A549 (cell line): ENCODE data around the gene GABPB1. TPM values are rescaled to one million over a fixed set of nuclear protein-coding genes. Genes with fewer than 3 reads are reported as not detected.

Experiments used
- ATAC-seq, 2 experiments: fragments of 200-7000 bp in 1 of 2; fragments of >200 bp in 1 of 2; cut with Nextera tagmentation in 1 of 2; cut with Tn5 transposase in 1 of 2; 3 replicates each; pipeline versions ENCODE4 v1.8.0 to v1.9.1; 2018 to 2020; ENCODE audit warnings: mild to moderate bottlenecking in 1 of 2, moderate library complexity in 1 of 2
- CTCF ChIA-PET: fragments of 300-600 bp; sonication (Branson Sonifier 250); formaldehyde crosslinking; extraction: SDS; loops from one replicate; lab custom pipeline; 2021; ENCODE audit warnings: antibody characterized with exemption, inconsistent platforms; lab: Yijun Ruan, JAX
- POLR2A ChIA-PET: fragments of 350-600 bp; formaldehyde crosslinking; extraction: SDS; loops from one replicate; lab custom pipeline; 2021; ENCODE audit warnings: antibody characterized with exemption, inconsistent platforms; lab: Yijun Ruan, JAX
- DNase-seq, 2 experiments: peaks; one replicate each; pipeline versions ENCODE4 v3.0.0 to v3.0.0-alpha.2; 2011 to 2016; ENCODE audit warnings: low read depth in 1 of 2, low spot score in 1 of 2
- FAIRE-seq: peaks from 2 replicates; lab custom pipeline; 2011; peaks lifted over from hg19 to GRCh38; lab: Jason Lieb, UNC
- H3K27ac ChIP-seq, 2 experiments: fragments of >200 bp; sonication (Bioruptor Twin); formaldehyde crosslinking; 3 replicates each; pipeline ENCODE4 v1.5.1; 2016 to 2017
- H3K4me1 ChIP-seq: fragments of >200 bp; sonication (Bioruptor Twin); formaldehyde crosslinking; 3 replicates; pipeline ENCODE4 v1.6.1; 2016
- H3K4me2 ChIP-seq: fragments of >200 bp; sonication (Bioruptor Twin); formaldehyde crosslinking; 3 replicates; pipeline ENCODE4 v1.6.1; 2016
- H3K4me3 ChIP-seq: fragments of >200 bp; sonication (Bioruptor Twin); formaldehyde crosslinking; 3 replicates; pipeline ENCODE4 v1.5.1; 2016
- H3K9me3 ChIP-seq: fragments of >200 bp; sonication (Bioruptor Twin); formaldehyde crosslinking; 3 replicates; pipeline ENCODE4 v1.6.1; 2016
- CBX2 ChIP-seq: fragments of 200-600 bp; sonication (generic); IDR thresholded peaks from 2 replicates; pipeline ENCODE4 v1.6.1; 2016; ENCODE audit warnings: low read depth, mild to moderate bottlenecking, borderline replicate concordance
- CBX8 ChIP-seq: fragments of 200-600 bp; sonication (generic); IDR thresholded peaks from 2 replicates; pipeline ENCODE4 v1.6.1; 2016
- FOSL2 ChIP-seq, 2 experiments: fragments of 450-650 bp in 1 of 2; fragments of >200 bp in 1 of 2; sonication (Bioruptor Twin) in 1 of 2; formaldehyde crosslinking; IDR thresholded peaks; 2 replicates each; pipeline versions ENCODE4 v1.5.0 to v1.6.1; 2016 to 2020; ENCODE audit warnings: mild to moderate bottlenecking in 1 of 2, moderate library complexity in 1 of 2
- FOXS1 ChIP-seq: fragments of 250-450 bp; sonication (Bioruptor Pico); IDR thresholded peaks from 2 replicates; pipeline ENCODE4 v1.5.0; 2020; ENCODE audit warnings: mild to moderate bottlenecking, moderate library complexity
- GATA3 ChIP-seq: IDR thresholded peaks from 2 replicates; pipeline ENCODE4 v1.6.1; 2012; ENCODE audit warnings: borderline replicate concordance
- HEYL ChIP-seq: fragments of 250-450 bp; sonication (Bioruptor Pico); IDR thresholded peaks from 2 replicates; pipeline ENCODE4 v1.8.0; 2021; ENCODE audit warnings: mild to moderate bottlenecking, moderate library complexity
- HMGXB4 ChIP-seq: fragments of 250-450 bp; sonication (Bioruptor Pico); IDR thresholded peaks from 2 replicates; pipeline ENCODE4 v1.5.0; 2021; ENCODE audit warnings: mild to moderate bottlenecking, moderate library complexity, borderline replicate concordance
- HOXA7 ChIP-seq: fragments of 250-450 bp; sonication (Bioruptor Pico); IDR thresholded peaks from 2 replicates; pipeline ENCODE4 v1.5.0; 2020; ENCODE audit warnings: mild to moderate bottlenecking, moderate library complexity
- HOXB13 ChIP-seq: fragments of 250-450 bp; sonication (Bioruptor Pico); IDR thresholded peaks from 2 replicates; pipeline ENCODE4 v1.5.0; 2020; ENCODE audit warnings: low read depth, mild to moderate bottlenecking, moderate library complexity
- JUN ChIP-seq, 2 experiments: fragments of >200 bp; sonication (Bioruptor Twin); formaldehyde crosslinking; IDR thresholded peaks; 2 replicates in 1 of 2; 3 replicates in 1 of 2; pipeline ENCODE4 v1.6.1; 2016 to 2017
- JUNB ChIP-seq: fragments of >200 bp; sonication (Bioruptor Twin); formaldehyde crosslinking; IDR thresholded peaks from 2 replicates; pipeline ENCODE4 v1.6.1; 2016
- MAFK ChIP-seq: fragments of 450-650 bp; IDR thresholded peaks from 2 replicates; pipeline ENCODE4 v1.6.1; 2014; ENCODE audit not compliant: partially characterized antibody
- NFE2L2 ChIP-seq: fragments of 150-350 bp; conservative IDR thresholded peaks from 2 replicates; pipeline ENCODE4 v1.6.1; 2014; ENCODE audit warnings: low read length
- POLR2A ChIP-seq: IDR thresholded peaks from 2 replicates; pipeline ENCODE4 v1.6.1; 2012; ENCODE audit warnings: mild to moderate bottlenecking, low read length
- POLR2AphosphoS2 ChIP-seq: conservative IDR thresholded peaks from 2 replicates; pipeline ENCODE4 v1.6.1; 2012; ENCODE audit warnings: low read length, improper control_type of control experiment, inconsistent platforms
- RAD21 ChIP-seq, 2 experiments: fragments of >200 bp in 1 of 2; sonication (Bioruptor Twin) in 1 of 2; formaldehyde crosslinking in 1 of 2; IDR thresholded peaks in 1 of 2; conservative IDR thresholded peaks in 1 of 2; 2 replicates in 1 of 2; 3 replicates in 1 of 2; pipeline ENCODE4 v1.6.1; 2012 to 2018; ENCODE audit warnings: inconsistent platforms in 1 of 2
- RARB ChIP-seq: fragments of 250-450 bp; sonication (Bioruptor Pico); IDR thresholded peaks from 2 replicates; pipeline ENCODE4 v1.8.0; 2021; ENCODE audit warnings: mild to moderate bottlenecking, moderate library complexity
- SMC3 ChIP-seq: fragments of >200 bp; sonication (Bioruptor Twin); formaldehyde crosslinking; IDR thresholded peaks from 3 replicates; pipeline ENCODE4 v1.6.1; 2018; ENCODE audit warnings: inconsistent platforms
- TFCP2L1 ChIP-seq: fragments of 250-450 bp; sonication (Bioruptor Pico); IDR thresholded peaks from 2 replicates; pipeline ENCODE4 v1.5.0; 2021; ENCODE audit warnings: mild to moderate bottlenecking
- TP53 ChIP-seq: fragments of 250-450 bp; sonication (Bioruptor Pico); IDR thresholded peaks from 2 replicates; pipeline ENCODE4 v1.5.0; 2021; ENCODE audit warnings: mild to moderate bottlenecking, moderate library complexity
- ZFP36 ChIP-seq: fragments of 450-650 bp; IDR thresholded peaks from 2 replicates; pipeline ENCODE4 v1.6.1; 2014; ENCODE audit warnings: borderline replicate concordance; ENCODE audit not compliant: partially characterized antibody
- WGBS: methylation state at CpG from one replicate; pipeline ENCODE4 v1.1.6; 2017; ENCODE audit errors: missing lambda C conversion rate; 5-methylcytosine and 5-hydroxymethylcytosine counted together
- polyA plus RNA-seq, 4 experiments: library from polyadenylated mRNA; depleted of rRNA in 3 of 4; stranded (reverse); fragments of >200 nt; fragmentation: RNase III in 1 of 4; extraction: RNeasy Plus Mini Kit Qiagen cat#74134 plus additional on column Dnase treatment in 1 of 4; gene quantifications; 2 replicates in 3 of 4; 3 replicates in 1 of 4; pipeline ENCODE4 v1.2.3, GENCODE V29; 2011 to 2017
- TF ChIP-seq, protein P1 (sequence below): fragments of 450-650 bp; IDR thresholded peaks from 2 replicates; pipeline ENCODE4 v1.6.1; 2014; ENCODE audit warnings: antibody characterized with exemption
- TF ChIP-seq, protein P2 (sequence below): fragments of 200-600 bp; sonication (generic); IDR thresholded peaks from 2 replicates; pipeline ENCODE4 v1.6.1; 2016; ENCODE audit warnings: antibody characterized with exemption, mild to moderate bottlenecking, moderate library complexity
- TF ChIP-seq, protein P3 (sequence below): fragments of 250-450 bp; sonication (Bioruptor Pico); IDR thresholded peaks from 2 replicates; pipeline ENCODE4 v1.5.0; 2020; ENCODE audit warnings: low read depth, mild to moderate bottlenecking, moderate library complexity

The GABPB1 gene
- polyA plus RNA-seq, 2 of the 4 experiments (the other 2 are of a cell fraction) = 23.0 to 53.9 TPM

GRCh38 chr15:50298340-50298739 lies 56.7 kb downstream of the GABPB1 start:
- Histone ChIP-seq H3K27ac (no peak overlapping the region), H3K4me2 (no peak overlapping the region), H3K4me1 (no peaks in the 10 kb centered on the region), H3K9me3 (no peaks in the 10 kb centered on the region), H3K4me3 (no peak overlapping the region)
- DNase-seq (no peak), ATAC-seq (no peak), FAIRE-seq (no peak)
- no peak for TF ChIP-seq HOXA7 (CRISPR knock-in tag)
- TF ChIP-seq TP53 (CRISPR knock-in tag) = no peak
- POLR2A ChIA-PET = no interaction called here
- 92% methylated on average over 2 of the region's 2 CpGs for WGBS
- CTCF ChIA-PET = interaction anchor here (1.2 to 1.4 kb wide), 2 partner anchors 17 to 116 kb away, joined by 4 read pairs; partner anchors contain the start of gene SLC27A2

DNA sequence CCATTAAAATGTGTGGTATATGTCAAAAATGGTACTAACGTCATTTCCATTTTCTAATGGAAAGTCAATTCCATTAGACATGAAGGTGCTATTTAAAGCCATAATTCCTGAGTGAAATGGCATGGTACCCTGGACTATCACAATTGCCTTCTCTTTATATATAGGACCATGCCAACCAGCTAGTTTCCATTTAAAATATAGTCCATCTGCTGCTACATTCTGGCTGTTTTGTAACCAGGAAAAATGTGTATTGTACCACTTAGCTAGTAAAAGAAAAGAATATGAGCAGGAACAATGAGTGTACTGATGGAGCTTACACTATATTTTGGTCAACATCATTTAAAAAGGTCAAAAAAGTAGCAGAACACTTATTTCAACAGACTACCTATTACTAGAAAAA lies 59.0 kb downstream of the GABPB1 start:
- FAIRE-seq = no peak

GRCh38 chr15:50289749-50290148 lies 65.2 kb downstream of the GABPB1 start:
- Histone ChIP-seq H3K4me3 (no peak overlapping the region), H3K9me3 (no peaks in the 10 kb centered on the region), H3K4me1 (no peaks in the 10 kb centered on the region)
- POLR2A ChIA-PET = no interaction called here
- ATAC-seq (no peak), DNase-seq (no peak), FAIRE-seq (no peak)
- CTCF ChIA-PET = interaction anchor here (1.5 kb wide), 1 partner anchor 10 kb away, joined by 5 read pairs; no protein-coding TSS in a partner anchor
- TF ChIP-seq POLR2AphosphoS2 (no peak), SMC3 (no peak), CBX2 (no peak), HOXB13 (no peak), POLR2A (no peak), CBX8 (no peak), TP53 (CRISPR knock-in tag) (no peak)
- TF ChIP-seq, protein P1, sequence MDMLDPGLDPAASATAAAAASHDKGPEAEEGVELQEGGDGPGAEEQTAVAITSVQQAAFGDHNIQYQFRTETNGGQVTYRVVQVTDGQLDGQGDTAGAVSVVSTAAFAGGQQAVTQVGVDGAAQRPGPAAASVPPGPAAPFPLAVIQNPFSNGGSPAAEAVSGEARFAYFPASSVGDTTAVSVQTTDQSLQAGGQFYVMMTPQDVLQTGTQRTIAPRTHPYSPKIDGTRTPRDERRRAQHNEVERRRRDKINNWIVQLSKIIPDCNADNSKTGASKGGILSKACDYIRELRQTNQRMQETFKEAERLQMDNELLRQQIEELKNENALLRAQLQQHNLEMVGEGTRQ = no peak
- TF ChIP-seq, all 56 proteins: peak for 0
- 96% methylated on average over 2 of the region's 2 CpGs for WGBS
- Histone ChIP-seq H3K27ac (no peak overlapping the region), H3K4me2 (no peak overlapping the region)

More for the DNA sequence above, 59.0 kb downstream of the GABPB1 start:
- 88% methylated on average over 1 of the region's 1 CpG for WGBS
- Histone ChIP-seq H3K27ac (no peak overlapping the region), H3K4me3 (no peak overlapping the region), H3K9me3 (no peaks in the 10 kb centered on the region), H3K4me1 (no peaks in the 10 kb centered on the region), H3K4me2 (no peak overlapping the region)
- DNase-seq (no peak), ATAC-seq (no peak)
- CTCF ChIA-PET = interaction anchor here (1.1 to 2.2 kb wide), 4 partner anchors 20 to 151 kb away, joined by 3 to 11 read pairs (median 6); partner anchors contain the start of gene SLC27A2
- POLR2A ChIA-PET = no interaction called here
- TF ChIP-seq GATA3 (no peak), NFE2L2 (no peak), HEYL (CRISPR knock-in tag) (no peak), MAFK (no peak), JUNB (no peak), RARB (CRISPR knock-in tag) (no peak), TP53 (CRISPR knock-in tag) (no peak), FOSL2 (IDR thresholded peaks at IDR 0.05) (no peak), FOSL2 (CRISPR knock-in tag; IDR thresholded peaks at IDR 0.05) (no peak), RAD21 (conservative IDR thresholded peaks at IDR 0.05 in 1 of 2, IDR thresholded peaks at IDR 0.05 in 1 of 2) (no peak), FOXS1 (CRISPR knock-in tag) (no peak), ZFP36 (no peak), TFCP2L1 (CRISPR knock-in tag) (no peak), JUN (IDR thresholded peaks at IDR 0.05) (no peak), HMGXB4 (CRISPR knock-in tag) (no peak)
- TF ChIP-seq, protein P2, sequence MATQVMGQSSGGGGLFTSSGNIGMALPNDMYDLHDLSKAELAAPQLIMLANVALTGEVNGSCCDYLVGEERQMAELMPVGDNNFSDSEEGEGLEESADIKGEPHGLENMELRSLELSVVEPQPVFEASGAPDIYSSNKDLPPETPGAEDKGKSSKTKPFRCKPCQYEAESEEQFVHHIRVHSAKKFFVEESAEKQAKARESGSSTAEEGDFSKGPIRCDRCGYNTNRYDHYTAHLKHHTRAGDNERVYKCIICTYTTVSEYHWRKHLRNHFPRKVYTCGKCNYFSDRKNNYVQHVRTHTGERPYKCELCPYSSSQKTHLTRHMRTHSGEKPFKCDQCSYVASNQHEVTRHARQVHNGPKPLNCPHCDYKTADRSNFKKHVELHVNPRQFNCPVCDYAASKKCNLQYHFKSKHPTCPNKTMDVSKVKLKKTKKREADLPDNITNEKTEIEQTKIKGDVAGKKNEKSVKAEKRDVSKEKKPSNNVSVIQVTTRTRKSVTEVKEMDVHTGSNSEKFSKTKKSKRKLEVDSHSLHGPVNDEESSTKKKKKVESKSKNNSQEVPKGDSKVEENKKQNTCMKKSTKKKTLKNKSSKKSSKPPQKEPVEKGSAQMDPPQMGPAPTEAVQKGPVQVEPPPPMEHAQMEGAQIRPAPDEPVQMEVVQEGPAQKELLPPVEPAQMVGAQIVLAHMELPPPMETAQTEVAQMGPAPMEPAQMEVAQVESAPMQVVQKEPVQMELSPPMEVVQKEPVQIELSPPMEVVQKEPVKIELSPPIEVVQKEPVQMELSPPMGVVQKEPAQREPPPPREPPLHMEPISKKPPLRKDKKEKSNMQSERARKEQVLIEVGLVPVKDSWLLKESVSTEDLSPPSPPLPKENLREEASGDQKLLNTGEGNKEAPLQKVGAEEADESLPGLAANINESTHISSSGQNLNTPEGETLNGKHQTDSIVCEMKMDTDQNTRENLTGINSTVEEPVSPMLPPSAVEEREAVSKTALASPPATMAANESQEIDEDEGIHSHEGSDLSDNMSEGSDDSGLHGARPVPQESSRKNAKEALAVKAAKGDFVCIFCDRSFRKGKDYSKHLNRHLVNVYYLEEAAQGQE = no peak
- TF ChIP-seq, protein P3, sequence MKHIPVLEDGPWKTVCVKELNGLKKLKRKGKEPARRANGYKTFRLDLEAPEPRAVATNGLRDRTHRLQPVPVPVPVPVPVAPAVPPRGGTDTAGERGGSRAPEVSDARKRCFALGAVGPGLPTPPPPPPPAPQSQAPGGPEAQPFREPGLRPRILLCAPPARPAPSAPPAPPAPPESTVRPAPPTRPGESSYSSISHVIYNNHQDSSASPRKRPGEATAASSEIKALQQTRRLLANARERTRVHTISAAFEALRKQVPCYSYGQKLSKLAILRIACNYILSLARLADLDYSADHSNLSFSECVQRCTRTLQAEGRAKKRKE (CRISPR knock-in tag) = no peak
